ENCODE results near the gene C20orf96. TPM values are rescaled to one million over a fixed set of nuclear protein-coding genes. Genes with fewer than 3 reads are reported as not detected.
A peak's percentile ranks its signal among the peaks of the same experiment; 100 is the strongest.

The C20orf96 gene
- total and polyA plus RNA-seq, 2 donors (not counting 1 experiment from before 2014, with no cell fraction given), result 4.7 to 7.5 TPM

- H3K27me3 ChIP-seq (replicated peaks in 1 of 4; ENCODE audit: control extremely low read depth in 1 of 4, control insufficient read depth in 3 of 4, insufficient read depth in 4 of 4, low read length in 3 of 4), result no peaks in the 10 kb centered on the region
- intact Hi-C loops (cut with micrococcal nuclease), result loop anchor here (1.0 kb wide), 3 partner anchors 12 to 20 kb away; partner anchors contain the start of gene C20orf96
- peak overlapping the region in 1 of 2 donors; percentile 14 for H3K27ac ChIP-seq (ENCODE audit: low read length in 2 of 2)
- no peaks in the 10 kb centered on the region for H4K20me1 ChIP-seq (ENCODE audit: control insufficient read depth, insufficient read depth, low read length, poor library complexity, severe bottlenecking)
- H3K4me3 ChIP-seq (ENCODE audit: control extremely low read depth in 1 of 5, extremely low read depth in 1 of 5, insufficient read depth in 1 of 5, low read depth in 2 of 5, low read length in 4 of 5), result peak overlapping the region in 4 of 5 experiments; percentile 35 to 62 (median 44)
- peak overlapping the region; percentile 92 for H3K4me3 Mint-ChIP-seq
- H3K4me2 ChIP-seq (replicated peaks; ENCODE audit: low read depth, low read length, poor library complexity, severe bottlenecking), result peak overlapping the region; percentile 79
- DNase-seq, result peak; percentile 89
- no peaks in the 10 kb centered on the region for H3K79me2 ChIP-seq (ENCODE audit: control insufficient read depth, insufficient read depth, low read length)
- no peaks in the 10 kb centered on the region for H3K27me3 Mint-ChIP-seq
- ChIA-PET POLR2A (interaction anchor here (0.5 to 2.3 kb wide), 2 partner anchors 14 to 24 kb away, joined by 6 to 7 read pairs; no protein-coding TSS in a partner anchor), CTCF (interaction anchor here (0.9 to 3.0 kb wide), 6 partner anchors 10 to 45 kb away, joined by 3 to 17 read pairs (median 4); no protein-coding TSS in a partner anchor)
- peak overlapping the region; percentile 58 for H3K9ac ChIP-seq (ENCODE audit: low read length)
- no peaks in the 10 kb centered on the region for H3K9me3 Mint-ChIP-seq (ENCODE audit: insufficient read depth)
- H3K9me3 ChIP-seq (ENCODE audit: control extremely low read depth in 1 of 3, control insufficient read depth in 2 of 3, insufficient read depth in 1 of 3, low read length in 2 of 3), result peaks cover 0 to 4% (median 0%) of the 10 kb centered on the region in 3 donors
- 11% methylated on average over 28 of the region's 31 CpGs for WGBS (ENCODE audit: insufficient coverage)
- TF ChIP-seq CTCF (IDR thresholded peaks at IDR 0.05) (no peak), EZH2 (IDR thresholded peaks at IDR 0.05; ENCODE audit: borderline replicate concordance, insufficient read depth, low read depth, low read length, poor library complexity, severe bottlenecking) (no peak)
- H3K27ac Mint-ChIP-seq, result peak overlapping the region; percentile 89
- H3K4me1 ChIP-seq (ENCODE audit: control insufficient read depth in 2 of 2, insufficient read depth in 2 of 2, low read length in 2 of 2), result peaks cover 10 to 13% of the 10 kb centered on the region in 2 donors
- peak overlapping the region; percentile 82 for H2AFZ ChIP-seq (ENCODE audit: insufficient read depth, low read depth, low read length, poor library complexity, severe bottlenecking)
- H3K36me3 ChIP-seq (replicated peaks in 1 of 2; ENCODE audit: control extremely low read depth in 1 of 2, control insufficient read depth in 1 of 2, extremely low read depth in 1 of 2, insufficient read depth in 2 of 2, low read length in 1 of 2), result no peaks in the 10 kb centered on the region
- peak; percentile 100 for ATAC-seq (ENCODE audit: low read depth)
- peaks cover 16% of the 10 kb centered on the region for H3K4me1 Mint-ChIP-seq
These were observed 19.5 kb upstream of the C20orf96 start for GRCh38 chr20:309841-310644.
